SK-N-MC (cell line): Measurements from ENCODE around the gene PDE4D.

Experiments used
- EZH2 ChIP-seq: fragments of 200-600 bp; sonication (generic); IDR thresholded peaks from one replicate; pipeline ENCODE4 v1.6.1; 2017; ENCODE audit warnings: antibody characterized with exemption
- FOXP2 ChIP-seq: optimal IDR thresholded peaks from 2 replicates; pipeline ENCODE3; 2011; ENCODE audit warnings: mild to moderate bottlenecking, moderate library complexity; ENCODE audit not compliant: insufficient read depth; ENCODE audit errors: extremely low read length, control extremely low read depth
- POLR2AphosphoS5 ChIP-seq: IDR thresholded peaks from 2 replicates; pipeline ENCODE4 v1.6.1; 2012; ENCODE audit warnings: mild to moderate bottlenecking, low read depth, low read length, borderline replicate concordance

GRCh38 chr5:59665086-59665831, 228.3 kb downstream of the PDE4D start:
- no peak for TF ChIP-seq FOXP2
- TF ChIP-seq POLR2AphosphoS5 = no peak
- TF ChIP-seq EZH2 = no peak
